GM12878 (cell line): ENCODE data around the gene MSGN1. TPM values are rescaled to one million over a fixed set of nuclear protein-coding genes. Genes with fewer than 3 reads are reported as not detected.
A peak's percentile ranks its signal among the peaks of the same experiment; 100 is the strongest.

Experiments
- IKZF2 ChIP-seq, 2 experiments: fragments of 450-650 bp; IDR thresholded peaks; 2 replicates each; pipeline ENCODE4 v1.6.1; 2017; ENCODE audit warnings: mild to moderate bottlenecking in 2 of 2, moderate library complexity in 2 of 2
- JUNB ChIP-seq: IDR thresholded peaks from 2 replicates; pipeline ENCODE4 v1.6.1; 2016; ENCODE audit warnings: antibody characterized with exemption, mild to moderate bottlenecking
- KDM1A ChIP-seq: fragments of 200-600 bp; sonication (generic); IDR thresholded peaks from 2 replicates; pipeline ENCODE4 v1.6.1; 2016; ENCODE audit warnings: borderline replicate concordance
- MLLT1 ChIP-seq: fragments of 450-650 bp; IDR thresholded peaks from 2 replicates; pipeline ENCODE4 v1.6.1; 2016; ENCODE audit warnings: mild to moderate bottlenecking
- NR2F1 ChIP-seq: fragments of 450-650 bp; conservative IDR thresholded peaks from 2 replicates; pipeline ENCODE4 v1.6.1; 2017; ENCODE audit warnings: mild to moderate bottlenecking
- POLR2AphosphoS2 ChIP-seq: IDR thresholded peaks from 2 replicates; pipeline ENCODE4 v1.6.1; 2011; ENCODE audit warnings: low read depth, mild to moderate bottlenecking, low read length, improper control_type of control experiment, moderate library complexity
- POLR2AphosphoS5 ChIP-seq: IDR thresholded peaks from 2 replicates; pipeline ENCODE4 v1.6.1; 2011; ENCODE audit warnings: mild to moderate bottlenecking, low read length, inconsistent platforms
- POU2F2 ChIP-seq: IDR thresholded peaks from 3 replicates; pipeline ENCODE4 v1.6.1; 2011; ENCODE audit warnings: low read depth, mild to moderate bottlenecking, low read length, borderline replicate concordance
- PRDM15 ChIP-seq: fragments of 450-650 bp; formaldehyde crosslinking; IDR thresholded peaks from 2 replicates; pipeline ENCODE4 v1.4.0; 2020; ENCODE audit warnings: mild to moderate bottlenecking, moderate library complexity
- RAD51 ChIP-seq: fragments of 450-650 bp; IDR thresholded peaks from 2 replicates; pipeline ENCODE4 v1.6.1; 2016; ENCODE audit warnings: moderate library complexity, mild to moderate bottlenecking, inconsistent platforms
- REST ChIP-seq: IDR thresholded peaks from 2 replicates; pipeline ENCODE4 v1.6.1; 2012; ENCODE audit warnings: mild to moderate bottlenecking, low read depth, low read length
- SIX5 ChIP-seq: IDR thresholded peaks from 2 replicates; pipeline ENCODE4 v1.6.1; 2011; ENCODE audit warnings: mild to moderate bottlenecking, low read depth, low read length, moderate library complexity; ENCODE audit not compliant: severe bottlenecking
- SPI1 ChIP-seq: IDR thresholded peaks from 2 replicates; pipeline ENCODE4 v1.6.1; 2011; ENCODE audit warnings: low read depth, mild to moderate bottlenecking, low read length, moderate library complexity, borderline replicate concordance; ENCODE audit not compliant: insufficient read depth
- SUZ12 ChIP-seq: fragments of 200-600 bp; sonication (generic); IDR thresholded peaks from one replicate; pipeline ENCODE4 v1.6.1; 2018; ENCODE audit warnings: antibody characterized with exemption, mild to moderate bottlenecking; ENCODE audit not compliant: unreplicated experiment
- ZNF384 ChIP-seq: IDR thresholded peaks from 2 replicates; pipeline ENCODE4 v1.6.1; 2012; ENCODE audit warnings: low read depth, mild to moderate bottlenecking, low read length, improper control_type of control experiment, borderline replicate concordance
- ZNF687 ChIP-seq: fragments of 450-650 bp; IDR thresholded peaks from 2 replicates; pipeline ENCODE4 v1.6.1; 2017; ENCODE audit warnings: mild to moderate bottlenecking, moderate library complexity
- polyA plus RNA-seq, 11 experiments: library from polyadenylated mRNA; depleted of rRNA in 4 of 11; unstranded in 6 of 11; stranded (reverse) in 5 of 11; fragments of >200 nt; fragmentation: Nextera tagmentation in 4 of 11; fragmentation: Illumina TruSeq in 1 of 11; extraction: Ambion mirVana in 4 of 11; extraction: Trizol in 1 of 11; gene quantifications; 1 replicate in 1 of 11; 2 replicates in 10 of 11; pipeline versions ENCODE4 v1.2.1 to v1.2.3, GENCODE V29; 2011 to 2016; ENCODE audit warnings: inconsistent platforms in 2 of 11, missing spikeins in 2 of 11, low read depth in 1 of 11
- total RNA-seq, 4 experiments: library from RNA; depleted of rRNA in 3 of 4; stranded (reverse); fragments of >200 nt in 3 of 4; fragmentation: Illumina TruSeq in 1 of 4; extraction: Trizol in 1 of 4; gene quantifications; 2 replicates each; pipeline versions ENCODE4 v1.2.1 to v1.2.3, GENCODE V29; 2013 to 2021

The MSGN1 gene
- total and polyA plus RNA-seq, 10 of the 15 experiments (the other 5 are each of a cell fraction or from before 2014, with no cell fraction given) = 0.27 TPM; not detected in 9

- TF ChIP-seq PRDM15 (CRISPR knock-in tag) (no peak), SUZ12 (no peak), REST (no peak), ZNF384 (no peak), RAD51 (no peak), ZNF687 (no peak), IKZF2 (IDR thresholded peaks at IDR 0.05) (peak; percentile 90 to 91; a peak in 3 of 4 replicates), POLR2AphosphoS5 (no peak), MLLT1 (0 out of 2 replicates have a peak, but pooled peaks have one; percentile 20), SIX5 (no peak), POU2F2 (peak; percentile 69; the same call in 1 of the 3 replicates), KDM1A (no peak), NR2F1 (no peak), SPI1 (peak; percentile 98), POLR2AphosphoS2 (no peak), JUNB (no peak)
Measured at GRCh38 chr2:17804358-17804757, 11.9 kb upstream of the MSGN1 start (continued).
